OCI-LY7 (cell line): ENCODE measurements around the gene PARM1.

ENCODE experiments used
- EZH2phosphoT487 ChIP-seq: fragments of 200-600 bp; sonication (generic); IDR thresholded peaks from 2 replicates; pipeline ENCODE4 v1.6.1; 2018; ENCODE audit warnings: low read depth, borderline replicate concordance, mild to moderate bottlenecking, mixed run types, antibody characterized with exemption, low read length, moderate library complexity, mixed read lengths
- TF ChIP-seq, protein P1 (sequence below): fragments of 200-600 bp; sonication (generic); conservative IDR thresholded peaks from 2 replicates; pipeline ENCODE4 v1.5.1; 2014; ENCODE audit warnings: mild to moderate bottlenecking, antibody characterized with exemption, low read length, moderate library complexity, mixed read lengths

DNA sequence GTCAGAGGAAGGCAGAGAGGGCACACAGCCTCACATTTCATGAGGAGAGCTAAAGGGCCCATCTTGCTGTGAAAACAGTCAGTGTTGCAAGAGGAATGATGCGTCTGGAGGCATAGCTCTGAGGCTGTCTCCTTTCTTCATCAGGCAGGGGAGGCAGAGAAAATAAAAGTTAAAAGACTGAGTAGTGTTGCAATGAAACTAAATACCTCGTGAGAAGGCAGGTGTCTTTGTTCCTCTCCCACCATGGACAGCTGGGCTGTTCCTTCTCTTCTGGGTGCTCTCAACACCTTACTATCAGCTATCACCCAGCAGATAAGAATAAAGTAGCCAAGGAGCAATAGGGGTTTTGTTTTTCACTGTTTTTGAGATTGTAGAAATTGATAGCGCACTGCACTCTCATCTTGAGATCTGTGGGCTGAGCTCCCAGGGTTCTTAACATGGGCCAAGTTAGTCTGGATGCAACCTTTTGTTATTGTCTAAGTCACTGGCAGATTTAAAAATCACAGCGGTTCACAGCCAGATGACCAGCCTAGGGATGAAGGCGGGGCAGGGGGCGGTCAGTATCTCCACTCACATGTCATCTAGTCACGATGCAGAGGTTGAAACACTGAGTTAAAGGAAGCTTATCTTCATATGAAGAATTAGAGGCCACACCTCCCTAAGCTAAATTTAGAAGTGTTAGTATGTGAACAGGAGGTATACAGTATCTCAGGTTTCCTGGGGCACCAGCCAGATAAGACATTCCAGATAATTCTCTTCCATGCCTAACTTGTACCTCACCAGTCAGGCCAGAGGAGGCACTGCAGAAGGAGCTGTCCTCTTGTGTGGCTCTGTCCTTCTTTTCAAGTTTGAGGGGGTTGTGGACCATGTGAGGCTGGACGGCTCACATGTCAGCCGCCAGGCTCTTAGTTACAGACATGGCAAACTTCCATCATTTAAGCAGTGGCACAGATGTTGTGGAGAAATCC, 36.9 kb downstream of the PARM1 start:
- TF ChIP-seq, protein P1, sequence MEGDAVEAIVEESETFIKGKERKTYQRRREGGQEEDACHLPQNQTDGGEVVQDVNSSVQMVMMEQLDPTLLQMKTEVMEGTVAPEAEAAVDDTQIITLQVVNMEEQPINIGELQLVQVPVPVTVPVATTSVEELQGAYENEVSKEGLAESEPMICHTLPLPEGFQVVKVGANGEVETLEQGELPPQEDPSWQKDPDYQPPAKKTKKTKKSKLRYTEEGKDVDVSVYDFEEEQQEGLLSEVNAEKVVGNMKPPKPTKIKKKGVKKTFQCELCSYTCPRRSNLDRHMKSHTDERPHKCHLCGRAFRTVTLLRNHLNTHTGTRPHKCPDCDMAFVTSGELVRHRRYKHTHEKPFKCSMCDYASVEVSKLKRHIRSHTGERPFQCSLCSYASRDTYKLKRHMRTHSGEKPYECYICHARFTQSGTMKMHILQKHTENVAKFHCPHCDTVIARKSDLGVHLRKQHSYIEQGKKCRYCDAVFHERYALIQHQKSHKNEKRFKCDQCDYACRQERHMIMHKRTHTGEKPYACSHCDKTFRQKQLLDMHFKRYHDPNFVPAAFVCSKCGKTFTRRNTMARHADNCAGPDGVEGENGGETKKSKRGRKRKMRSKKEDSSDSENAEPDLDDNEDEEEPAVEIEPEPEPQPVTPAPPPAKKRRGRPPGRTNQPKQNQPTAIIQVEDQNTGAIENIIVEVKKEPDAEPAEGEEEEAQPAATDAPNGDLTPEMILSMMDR: 0 out of 2 replicates have a peak, but pooled peaks have one; percentile 9
- TF ChIP-seq EZH2phosphoT487: no peak
